PFSK-1 (cell line): Measurements from ENCODE around the gene HTATSF1.

Experiments used
- FOXP2 ChIP-seq: optimal IDR thresholded peaks from 2 replicates; pipeline ENCODE3; 2011; ENCODE audit warnings: borderline replicate concordance, control low read depth, inconsistent platforms; ENCODE audit not compliant: insufficient read depth; ENCODE audit errors: extremely low read length, extremely low read depth
- POLR2AphosphoS5 ChIP-seq: IDR thresholded peaks from 2 replicates; pipeline ENCODE4 v1.6.1; 2012; ENCODE audit warnings: low read depth, mild to moderate bottlenecking, control low read depth, low read length, moderate library complexity
- SIN3A ChIP-seq: IDR thresholded peaks from 2 replicates; pipeline ENCODE4 v1.6.1; 2012; ENCODE audit warnings: mild to moderate bottlenecking, low read length, moderate library complexity, borderline replicate concordance; ENCODE audit not compliant: insufficient read depth
- TAF1 ChIP-seq: IDR thresholded peaks from 2 replicates; pipeline ENCODE4 v1.6.1; 2012; ENCODE audit warnings: low read length, control low read depth, borderline replicate concordance; ENCODE audit not compliant: insufficient read depth
- TF ChIP-seq, protein P1 (sequence below), 2 experiments: IDR thresholded peaks; 2 replicates each; pipeline versions ENCODE4 v1.6.1 to v1.8.0; 2011 to 2012; ENCODE audit warnings: low read depth in 2 of 2, low read length in 2 of 2, control low read depth in 1 of 2, inconsistent platforms in 1 of 2, mild to moderate bottlenecking in 1 of 2, moderate library complexity in 1 of 2; ENCODE audit not compliant: insufficient read depth in 1 of 2

DNA sequence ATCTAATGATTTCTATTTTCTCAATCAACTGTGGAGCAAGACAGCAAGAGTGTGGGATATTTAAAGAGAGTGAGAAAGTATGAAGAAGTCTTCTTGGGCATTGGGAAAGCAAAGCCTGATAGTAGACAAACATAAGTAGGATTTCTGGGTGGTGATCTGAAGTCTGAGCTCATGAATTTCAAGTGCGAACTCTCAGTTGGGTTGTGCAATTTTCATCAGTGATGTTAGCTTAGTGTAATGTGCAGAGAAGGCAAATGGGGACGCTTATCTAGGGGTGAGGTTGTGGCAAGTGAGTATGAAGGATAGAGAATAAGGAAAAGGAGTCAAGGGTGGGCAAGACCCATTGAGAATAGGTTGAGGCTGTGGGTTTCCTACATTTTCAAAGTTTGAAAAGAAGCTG, 58.3 kb downstream of the HTATSF1 start:
- TF ChIP-seq FOXP2: no peak
- TF ChIP-seq SIN3A: no peak
- TF ChIP-seq, protein P1, sequence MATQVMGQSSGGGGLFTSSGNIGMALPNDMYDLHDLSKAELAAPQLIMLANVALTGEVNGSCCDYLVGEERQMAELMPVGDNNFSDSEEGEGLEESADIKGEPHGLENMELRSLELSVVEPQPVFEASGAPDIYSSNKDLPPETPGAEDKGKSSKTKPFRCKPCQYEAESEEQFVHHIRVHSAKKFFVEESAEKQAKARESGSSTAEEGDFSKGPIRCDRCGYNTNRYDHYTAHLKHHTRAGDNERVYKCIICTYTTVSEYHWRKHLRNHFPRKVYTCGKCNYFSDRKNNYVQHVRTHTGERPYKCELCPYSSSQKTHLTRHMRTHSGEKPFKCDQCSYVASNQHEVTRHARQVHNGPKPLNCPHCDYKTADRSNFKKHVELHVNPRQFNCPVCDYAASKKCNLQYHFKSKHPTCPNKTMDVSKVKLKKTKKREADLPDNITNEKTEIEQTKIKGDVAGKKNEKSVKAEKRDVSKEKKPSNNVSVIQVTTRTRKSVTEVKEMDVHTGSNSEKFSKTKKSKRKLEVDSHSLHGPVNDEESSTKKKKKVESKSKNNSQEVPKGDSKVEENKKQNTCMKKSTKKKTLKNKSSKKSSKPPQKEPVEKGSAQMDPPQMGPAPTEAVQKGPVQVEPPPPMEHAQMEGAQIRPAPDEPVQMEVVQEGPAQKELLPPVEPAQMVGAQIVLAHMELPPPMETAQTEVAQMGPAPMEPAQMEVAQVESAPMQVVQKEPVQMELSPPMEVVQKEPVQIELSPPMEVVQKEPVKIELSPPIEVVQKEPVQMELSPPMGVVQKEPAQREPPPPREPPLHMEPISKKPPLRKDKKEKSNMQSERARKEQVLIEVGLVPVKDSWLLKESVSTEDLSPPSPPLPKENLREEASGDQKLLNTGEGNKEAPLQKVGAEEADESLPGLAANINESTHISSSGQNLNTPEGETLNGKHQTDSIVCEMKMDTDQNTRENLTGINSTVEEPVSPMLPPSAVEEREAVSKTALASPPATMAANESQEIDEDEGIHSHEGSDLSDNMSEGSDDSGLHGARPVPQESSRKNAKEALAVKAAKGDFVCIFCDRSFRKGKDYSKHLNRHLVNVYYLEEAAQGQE (IDR thresholded peaks at IDR 0.05; ENCODE audit: insufficient read depth in 1 of 2, low read depth in 2 of 2, low read length in 2 of 2): no peak
- TF ChIP-seq POLR2AphosphoS5: no peak
- TF ChIP-seq TAF1: no peak
